Effector memory CD4-positive, alpha-beta T cell (primary cell): ENCODE measurements around the gene NEDD4L.

Experiments
- DNase-seq, 3 donors: peaks; one replicate each; pipeline ENCODE4 v3.0.0-alpha.2; 2020
- H3K27ac ChIP-seq: 2 replicates; pipeline ENCODE4 v1.7.0; 2013; ENCODE audit warnings: mild to moderate bottlenecking, low read length, moderate library complexity; ENCODE audit not compliant: insufficient read depth, poor library complexity, severe bottlenecking
- H3K27me3 ChIP-seq: replicated peaks from 2 replicates; pipeline ENCODE4 v1.7.0; 2013; ENCODE audit warnings: mild to moderate bottlenecking, low read length; ENCODE audit not compliant: insufficient read depth, control insufficient read depth, poor library complexity, severe bottlenecking
- H3K36me3 ChIP-seq: 2 replicates; pipeline ENCODE4 v1.7.0; 2013; ENCODE audit warnings: mild to moderate bottlenecking, low read length, moderate library complexity; ENCODE audit not compliant: control insufficient read depth, insufficient read depth
- H3K4me1 ChIP-seq: 2 replicates; pipeline ENCODE4 v1.7.0; 2013; ENCODE audit warnings: low read length, mild to moderate bottlenecking; ENCODE audit not compliant: control insufficient read depth, insufficient read depth, poor library complexity, severe bottlenecking
- H3K4me3 ChIP-seq: 2 replicates; pipeline ENCODE4 v1.7.0; 2013; ENCODE audit warnings: low read length, low read depth, mild to moderate bottlenecking; ENCODE audit not compliant: insufficient read depth, poor library complexity, severe bottlenecking
- H3K9me3 ChIP-seq: 2 replicates; pipeline ENCODE4 v1.7.0; 2013; ENCODE audit warnings: mild to moderate bottlenecking, low read length, moderate library complexity; ENCODE audit not compliant: control insufficient read depth

NEDD4L gene

DNA sequence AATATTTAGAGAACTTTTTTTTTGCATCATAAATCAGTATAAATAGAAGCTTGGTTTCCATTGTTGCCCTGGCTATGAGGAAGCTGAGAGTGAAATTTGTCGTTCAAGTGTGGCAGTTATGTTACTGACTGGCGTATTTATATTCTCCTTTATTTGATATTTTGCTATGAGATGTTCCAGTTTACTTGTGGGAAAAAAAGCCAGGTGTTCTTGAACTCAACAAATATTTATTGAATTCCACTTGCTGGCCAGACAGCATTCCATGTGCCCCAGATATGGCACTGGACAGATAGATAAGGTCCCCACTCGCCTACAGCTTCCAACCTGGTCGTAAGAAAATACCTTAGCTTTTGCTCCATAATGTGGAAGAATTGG, 44.7 kb downstream of the NEDD4L start:
- H3K27me3 ChIP-seq = no peaks in the 10 kb centered on the region
- H3K27ac ChIP-seq = no peak overlapping the region
- no peaks in the 10 kb centered on the region for H3K4me1 ChIP-seq
- H3K9me3 ChIP-seq = no peaks in the 10 kb centered on the region
- DNase-seq = no peak
- no peak overlapping the region for H3K4me3 ChIP-seq
- H3K36me3 ChIP-seq = no peaks in the 10 kb centered on the region

DNA sequence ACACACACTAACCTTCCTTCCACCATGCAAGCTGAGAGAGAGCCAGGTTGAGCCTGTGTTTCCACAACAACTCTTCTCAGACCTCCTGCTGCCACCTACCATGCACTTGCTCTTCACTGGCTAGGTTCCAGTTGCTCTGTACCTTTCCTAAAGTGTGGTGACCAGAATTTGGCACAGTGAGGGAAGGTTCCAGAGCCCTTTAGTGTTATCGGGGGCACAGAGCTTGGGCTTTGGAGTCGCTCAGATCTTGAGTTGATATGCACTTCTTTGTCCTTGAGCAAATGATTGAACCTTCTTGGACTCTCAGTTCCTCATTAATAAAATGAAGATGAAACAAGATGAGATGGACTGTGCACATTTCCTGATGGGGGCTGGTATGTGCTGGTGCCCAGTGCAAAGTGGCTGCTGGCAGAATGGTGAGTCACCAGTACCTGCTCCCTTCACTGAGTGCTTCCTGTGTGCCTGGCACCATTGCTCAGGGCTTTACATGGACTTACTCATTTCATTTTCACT, 47.1 kb downstream of the NEDD4L start:
- H3K9me3 ChIP-seq = no peaks in the 10 kb centered on the region
- no peak overlapping the region for H3K27ac ChIP-seq
- H3K27me3 ChIP-seq = no peaks in the 10 kb centered on the region
- H3K4me1 ChIP-seq = no peaks in the 10 kb centered on the region
- no peaks in the 10 kb centered on the region for H3K36me3 ChIP-seq
- no peak overlapping the region for H3K4me3 ChIP-seq
- no peak for DNase-seq

DNA sequence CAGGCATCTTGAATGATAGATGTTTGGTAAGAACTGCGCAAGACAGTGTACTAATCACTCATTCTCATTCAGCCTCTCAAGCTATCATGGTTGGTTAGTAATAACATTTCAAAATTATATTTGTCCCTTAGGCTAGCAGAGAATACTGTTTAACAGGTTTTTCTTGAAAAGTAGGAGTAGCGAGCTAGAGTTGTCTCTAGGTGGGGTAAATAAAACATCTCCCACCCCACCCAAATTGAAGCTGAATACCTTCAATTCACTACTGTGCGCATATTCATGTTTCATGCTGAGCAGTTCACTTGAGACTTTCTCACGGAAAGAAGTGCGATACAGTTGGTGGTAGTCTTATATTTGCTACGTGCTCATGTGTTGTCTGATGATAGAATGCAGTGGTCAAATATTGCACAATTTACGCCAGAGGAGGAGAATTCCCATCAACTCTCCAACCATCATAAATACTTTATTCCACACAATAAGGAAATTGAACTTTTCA, 49.3 kb downstream of the NEDD4L start:
- DNase-seq = no peak
- Histone ChIP-seq H3K27me3 (no peaks in the 10 kb centered on the region), H3K4me1 (no peaks in the 10 kb centered on the region)

DNA sequence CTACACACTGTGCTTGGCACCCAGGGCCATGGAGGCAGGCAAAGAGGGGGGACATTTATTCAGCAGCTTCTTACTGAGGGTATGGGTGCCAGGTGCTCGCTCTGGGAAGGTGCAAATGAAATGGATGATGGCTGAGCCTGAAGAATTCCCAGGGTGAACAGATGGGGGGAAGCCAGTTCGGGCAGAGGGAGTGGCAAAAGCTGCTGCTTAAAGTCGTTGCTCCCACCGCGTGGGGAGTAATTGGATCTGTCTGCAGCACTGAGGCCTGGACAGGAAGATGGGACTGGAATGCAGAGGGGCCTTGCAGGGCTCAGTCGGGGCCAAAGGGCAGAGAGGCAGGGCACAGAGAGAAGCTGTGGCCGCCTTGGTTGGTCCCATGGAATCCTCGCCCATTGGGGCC, 51.2 kb downstream of the NEDD4L start:
- Histone ChIP-seq H3K4me3 (no peak overlapping the region), H3K27me3 (no peaks in the 10 kb centered on the region), H3K27ac (no peak overlapping the region), H3K4me1 (no peaks in the 10 kb centered on the region), H3K36me3 (no peaks in the 10 kb centered on the region), H3K9me3 (no peaks in the 10 kb centered on the region)
- no peak for DNase-seq

More for the DNA sequence above, 49.3 kb downstream of the NEDD4L start:
- Histone ChIP-seq H3K36me3 (no peaks in the 10 kb centered on the region), H3K4me3 (no peak overlapping the region), H3K9me3 (no peaks in the 10 kb centered on the region), H3K27ac (no peak overlapping the region)

DNA sequence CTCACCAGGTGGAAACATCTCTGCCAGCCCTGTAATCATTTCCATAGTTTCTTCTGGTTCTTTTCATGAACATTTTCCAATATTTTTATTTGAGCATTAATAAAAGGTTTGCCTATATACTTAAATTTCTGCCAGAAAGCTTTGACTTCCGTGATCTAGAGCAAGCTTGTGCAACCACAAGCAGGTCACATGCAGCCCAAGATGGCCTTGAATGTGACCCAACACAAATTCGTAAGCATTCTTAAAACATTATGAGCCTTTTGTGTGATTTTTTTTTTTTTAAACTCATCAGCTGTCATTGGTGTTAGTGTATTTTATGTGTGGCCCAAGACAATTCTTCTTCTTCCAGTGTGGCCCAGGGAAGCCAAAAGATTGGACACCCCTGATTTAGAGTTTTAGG, 51.6 kb downstream of the NEDD4L start:
- H3K9me3 ChIP-seq = no peaks in the 10 kb centered on the region
- no peaks in the 10 kb centered on the region for H3K4me1 ChIP-seq
- no peaks in the 10 kb centered on the region for H3K27me3 ChIP-seq
- no peak for DNase-seq
- no peak overlapping the region for H3K4me3 ChIP-seq
- no peak overlapping the region for H3K27ac ChIP-seq
- no peaks in the 10 kb centered on the region for H3K36me3 ChIP-seq

DNA sequence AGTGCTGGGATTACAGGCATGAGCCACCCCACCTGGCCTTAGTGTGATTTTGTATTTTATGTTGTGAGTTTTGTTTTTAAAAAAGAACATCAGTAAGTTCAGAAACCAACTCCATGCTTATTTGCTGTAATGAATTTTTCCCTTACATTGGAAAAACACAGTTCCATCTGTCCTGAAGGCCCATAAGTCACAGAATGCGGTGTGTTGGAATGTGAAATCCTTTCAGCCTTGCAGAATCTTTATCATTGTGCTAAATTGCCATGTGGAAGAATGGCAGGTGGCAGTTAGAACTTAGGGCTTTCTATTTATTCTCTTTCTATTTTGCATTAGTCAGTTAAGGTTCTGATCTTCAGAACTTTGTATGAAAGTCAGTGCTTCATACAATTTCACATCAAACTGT, 52.6 kb downstream of the NEDD4L start:
- H3K4me3 ChIP-seq = no peak overlapping the region
- no peaks in the 10 kb centered on the region for H3K9me3 ChIP-seq
- H3K27ac ChIP-seq = no peak overlapping the region
- H3K27me3 ChIP-seq = no peaks in the 10 kb centered on the region
- no peaks in the 10 kb centered on the region for H3K4me1 ChIP-seq
- no peak for DNase-seq
- no peaks in the 10 kb centered on the region for H3K36me3 ChIP-seq

DNA sequence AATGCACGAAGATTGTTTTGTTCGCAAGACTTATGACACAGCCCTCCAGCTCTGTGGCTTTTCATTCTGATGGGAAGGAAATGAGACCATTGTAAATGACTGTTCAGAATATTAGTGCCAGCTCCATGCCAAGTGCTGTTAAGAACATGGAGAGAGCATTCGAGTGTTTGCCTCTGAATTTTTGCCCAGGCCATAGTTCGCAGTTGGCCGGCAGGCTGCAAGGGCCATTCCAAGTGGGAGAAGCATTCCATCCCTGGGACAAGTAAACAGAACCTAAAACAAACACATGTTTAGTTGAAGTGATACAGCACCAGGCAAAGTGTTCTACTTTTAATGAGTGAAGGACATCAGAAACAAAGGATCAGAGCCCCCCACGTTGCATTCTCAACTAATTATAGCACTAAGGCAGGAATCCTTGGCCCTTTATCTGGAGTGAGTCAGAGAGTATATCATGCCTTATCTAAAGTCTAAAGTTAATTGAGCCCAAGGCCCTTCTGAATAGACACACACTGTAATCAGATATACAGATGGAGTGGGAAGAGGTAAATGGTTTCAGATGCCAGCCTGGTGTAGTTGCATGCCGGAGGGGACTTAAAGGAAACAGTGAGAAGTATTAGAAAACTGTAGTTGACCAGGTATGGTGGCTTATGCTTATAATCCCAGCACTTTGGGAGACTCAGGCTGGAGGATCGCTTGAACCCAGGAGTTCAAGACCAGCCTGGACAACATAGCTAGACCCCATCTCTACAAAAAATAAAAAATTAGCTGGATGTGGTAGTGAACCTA, 53.3 kb downstream of the NEDD4L start:
- Histone ChIP-seq H3K4me1 (no peaks in the 10 kb centered on the region), H3K27ac (no peak overlapping the region), H3K4me3 (no peak overlapping the region), H3K9me3 (no peaks in the 10 kb centered on the region), H3K36me3 (no peaks in the 10 kb centered on the region), H3K27me3 (no peaks in the 10 kb centered on the region)
- no peak for DNase-seq

DNA sequence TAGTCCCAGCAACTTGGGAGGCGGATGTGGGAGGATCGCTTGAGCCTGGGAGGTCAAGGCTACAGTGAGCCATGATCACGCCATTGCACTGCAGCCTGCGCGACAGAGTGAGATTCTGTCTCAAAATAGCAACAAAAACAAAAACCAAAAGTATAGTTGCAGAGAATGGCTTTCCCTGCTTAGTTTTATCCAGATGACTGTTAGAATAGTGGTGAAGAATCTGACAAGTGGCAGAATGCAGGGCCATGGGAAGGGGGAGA, 53.8 kb downstream of the NEDD4L start:
- no peaks in the 10 kb centered on the region for H3K4me1 ChIP-seq
- H3K4me3 ChIP-seq = no peak overlapping the region
- H3K27ac ChIP-seq = no peak overlapping the region
- H3K27me3 ChIP-seq = no peaks in the 10 kb centered on the region
- DNase-seq = no peak
- H3K36me3 ChIP-seq = no peaks in the 10 kb centered on the region
- H3K9me3 ChIP-seq = no peaks in the 10 kb centered on the region

DNA sequence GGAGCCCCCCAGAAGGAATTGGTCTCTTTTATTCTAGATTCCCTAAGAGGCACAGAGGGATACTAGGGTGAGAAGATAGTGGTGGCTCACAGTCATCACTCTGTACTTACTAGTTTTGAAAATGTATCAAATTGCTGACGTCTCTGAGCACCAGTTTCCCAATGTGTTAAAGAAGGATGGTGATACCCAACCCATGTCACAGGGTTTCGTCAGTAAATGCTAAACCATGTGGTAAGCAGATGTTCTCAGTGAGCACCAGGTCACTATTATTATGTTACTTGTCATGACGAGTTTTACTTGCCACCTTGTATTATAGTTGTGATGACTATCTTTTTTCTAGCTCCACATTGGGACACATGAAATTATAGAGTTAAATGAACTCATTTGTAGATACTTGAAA, 54.7 kb downstream of the NEDD4L start:
- no peak overlapping the region for H3K4me3 ChIP-seq
- no peak overlapping the region for H3K27ac ChIP-seq
- no peak for DNase-seq
- no peaks in the 10 kb centered on the region for H3K27me3 ChIP-seq
- H3K9me3 ChIP-seq = no peaks in the 10 kb centered on the region
- H3K4me1 ChIP-seq = no peaks in the 10 kb centered on the region
- no peaks in the 10 kb centered on the region for H3K36me3 ChIP-seq

DNA sequence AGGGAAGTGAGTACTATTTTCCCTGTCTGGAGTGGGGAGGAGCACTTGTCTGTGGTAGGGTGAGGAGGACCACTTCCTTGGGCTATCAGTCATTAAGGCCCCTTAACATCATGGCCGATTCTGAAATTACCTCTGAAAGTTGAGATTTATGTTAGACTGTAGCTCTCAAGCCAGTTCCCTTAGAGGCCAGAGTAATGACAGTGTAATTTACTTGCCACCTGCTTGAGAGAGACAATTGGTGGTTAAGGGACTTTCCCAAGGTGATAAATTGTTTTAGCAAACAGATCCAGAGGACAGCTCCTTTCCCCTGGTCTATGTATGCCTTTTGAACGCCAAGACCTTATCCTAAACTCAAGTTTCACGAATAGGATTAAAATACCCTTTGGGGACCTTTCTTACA, 56.1 kb downstream of the NEDD4L start:
- no peak overlapping the region for H3K4me3 ChIP-seq
- H3K27ac ChIP-seq = no peak overlapping the region
- H3K4me1 ChIP-seq = no peaks in the 10 kb centered on the region
- no peaks in the 10 kb centered on the region for H3K27me3 ChIP-seq
- DNase-seq = no peak
- no peaks in the 10 kb centered on the region for H3K36me3 ChIP-seq
- H3K9me3 ChIP-seq = no peaks in the 10 kb centered on the region
